ENCODE data around the gene PADI4.

- TF ChIP-seq CTCF (IDR thresholded peaks at IDR 0.05; ENCODE audit: low read depth, low read length, missing input control) = no peak
- no peak for TF ChIP-seq EGR1 (IDR thresholded peaks at IDR 0.05; ENCODE audit: low read depth in 2 of 2)
- TF ChIP-seq HNF4A (conservative IDR thresholded peaks at IDR 0.05) = no peak
These were observed 44.1 kb upstream of the PADI4 start for GRCh38 chr1:17263936-17264335.
